Measurements from ENCODE around the gene TM9SF2.

DNA sequence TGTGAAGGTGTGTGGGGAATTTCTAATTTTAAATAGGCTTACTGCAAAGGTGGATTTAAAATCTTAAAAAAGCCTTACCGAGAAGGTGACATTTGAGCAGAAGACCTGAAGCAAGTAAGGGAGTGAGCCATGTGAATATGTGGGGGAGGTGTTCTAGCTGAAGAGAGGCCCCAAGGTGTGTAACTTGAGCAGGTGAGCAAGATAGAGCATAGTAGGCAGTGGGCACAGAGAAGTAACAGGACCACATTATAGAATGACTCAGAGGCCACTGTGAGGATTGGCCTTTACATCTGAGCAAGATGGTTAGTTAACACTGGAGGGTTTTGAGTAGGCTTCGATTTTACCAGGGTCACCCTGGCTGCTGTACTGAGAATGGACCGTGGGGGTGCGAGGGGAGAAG, 22.6 kb downstream of the TM9SF2 start:
- no peak for TF ChIP-seq EZH2 (IDR thresholded peaks at IDR 0.05; ENCODE audit: insufficient read depth, low read length)
- TF ChIP-seq, protein P1, sequence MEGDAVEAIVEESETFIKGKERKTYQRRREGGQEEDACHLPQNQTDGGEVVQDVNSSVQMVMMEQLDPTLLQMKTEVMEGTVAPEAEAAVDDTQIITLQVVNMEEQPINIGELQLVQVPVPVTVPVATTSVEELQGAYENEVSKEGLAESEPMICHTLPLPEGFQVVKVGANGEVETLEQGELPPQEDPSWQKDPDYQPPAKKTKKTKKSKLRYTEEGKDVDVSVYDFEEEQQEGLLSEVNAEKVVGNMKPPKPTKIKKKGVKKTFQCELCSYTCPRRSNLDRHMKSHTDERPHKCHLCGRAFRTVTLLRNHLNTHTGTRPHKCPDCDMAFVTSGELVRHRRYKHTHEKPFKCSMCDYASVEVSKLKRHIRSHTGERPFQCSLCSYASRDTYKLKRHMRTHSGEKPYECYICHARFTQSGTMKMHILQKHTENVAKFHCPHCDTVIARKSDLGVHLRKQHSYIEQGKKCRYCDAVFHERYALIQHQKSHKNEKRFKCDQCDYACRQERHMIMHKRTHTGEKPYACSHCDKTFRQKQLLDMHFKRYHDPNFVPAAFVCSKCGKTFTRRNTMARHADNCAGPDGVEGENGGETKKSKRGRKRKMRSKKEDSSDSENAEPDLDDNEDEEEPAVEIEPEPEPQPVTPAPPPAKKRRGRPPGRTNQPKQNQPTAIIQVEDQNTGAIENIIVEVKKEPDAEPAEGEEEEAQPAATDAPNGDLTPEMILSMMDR (IDR thresholded peaks at IDR 0.05; ENCODE audit: insufficient read depth, low read depth, low read length), result no peak

All from astrocyte (in vitro differentiated cells and primary cell).